OCI-LY3 (cell line): Measurements from ENCODE around the gene MED12L.

Experiments
- CTCF ChIP-seq: fragments of 200-600, 300-600 bp; sonication (generic); IDR thresholded peaks from 2 replicates; pipeline ENCODE4 v1.5.1; 2014; ENCODE audit warnings: antibody characterized with exemption, low read length, low read depth
- EZH2phosphoT487 ChIP-seq: fragments of 200-600 bp; shearing (Covaris generic); IDR thresholded peaks from 2 replicates; pipeline ENCODE4 v1.6.1; 2018; ENCODE audit warnings: antibody characterized with exemption, mixed run types, low read depth

DNA sequence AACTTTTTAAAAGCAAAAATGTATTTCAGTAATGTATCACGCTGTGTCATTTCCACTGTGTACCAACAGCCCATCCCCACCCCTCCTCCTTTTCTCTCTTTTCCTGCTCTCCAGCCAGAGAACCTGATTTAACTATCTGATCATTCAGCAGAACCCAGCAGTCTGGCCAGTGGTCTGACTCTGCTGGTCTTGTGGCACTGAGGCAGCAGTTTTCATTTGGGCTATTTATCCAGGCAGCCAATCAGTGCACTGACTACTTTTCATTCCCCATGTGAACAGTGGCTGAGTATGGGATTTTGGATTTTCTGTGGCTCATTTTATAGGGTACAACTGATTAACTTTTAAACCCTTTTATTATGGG, 61.2 kb downstream of the MED12L start:
- TF ChIP-seq CTCF: no peak
- no peak for TF ChIP-seq EZH2phosphoT487
